K562 (cell line): ENCODE results near the gene FYB1. TPM values are rescaled to one million over a fixed set of nuclear protein-coding genes. Genes with fewer than 3 reads are reported as not detected.

ENCODE experiments used
- ATAC-seq: fragments of 200-7000 bp; cut with Tn5 transposase; 3 replicates; pipeline ENCODE4 v1.9.1; 2020; ENCODE audit warnings: moderate library complexity
- BruUV-seq: library from RNA; stranded (reverse); fragments of 400-500 nt; replicated peaks from 2 replicates; lab custom pipeline; 2021; lab: Mats Ljungman, UMichigan
- CTCF ChIA-PET: fragments of 300-600 bp; formaldehyde crosslinking; extraction: SDS; loops from one replicate; lab custom pipeline; 2021; ENCODE audit warnings: low intra/inter-chr PET ratio; lab: Yijun Ruan, JAX
- POLR2A ChIA-PET: fragments of 300-600, 350-650 bp; sonication (Branson Sonifier 250); formaldehyde crosslinking; extraction: SDS; loops from one replicate; lab custom pipeline; 2021; ENCODE audit warnings: antibody characterized with exemption, inconsistent platforms; lab: Yijun Ruan, JAX
- DNase-seq, 4 experiments: peaks; one replicate each; pipeline versions ENCODE4 v3.0.0 to v3.0.0-alpha.2; 2011 to 2018; ENCODE audit warnings: low spot score in 3 of 4, mixed read lengths in 3 of 4; ENCODE audit errors: extremely low read depth in 1 of 4
- FAIRE-seq: peaks from 2 replicates; lab custom pipeline; 2011; peaks lifted over from hg19 to GRCh38; lab: Jason Lieb, UNC
- H2AFZ ChIP-seq: 2 replicates; pipeline ENCODE4 v1.6.0; 2011; ENCODE audit warnings: low read depth, low read length, control low read depth, inconsistent platforms
- H3K27ac ChIP-seq: fragments of 200-600 bp; 3 replicates; pipeline ENCODE4 v1.8.0; 2011; ENCODE audit warnings: low read depth, mild to moderate bottlenecking, control low read depth, inconsistent platforms, low read length, moderate library complexity, mixed read lengths; ENCODE audit errors: extremely low read depth
- H3K27me3 ChIP-seq, 2 experiments: fragments of 300-600 bp in 1 of 2; 2 replicates in 1 of 2; 3 replicates in 1 of 2; pipeline versions ENCODE4 v1.6.0 to v1.8.0; 2011; ENCODE audit warnings: inconsistent platforms in 2 of 2, low read length in 2 of 2, mild to moderate bottlenecking in 1 of 2, mixed read lengths in 1 of 2, moderate library complexity in 1 of 2; ENCODE audit not compliant: control insufficient read depth in 2 of 2, insufficient read depth in 2 of 2
- H3K36me3 ChIP-seq: fragments of 300-600 bp; 3 replicates; pipeline ENCODE4 v1.8.0; 2011; ENCODE audit warnings: mild to moderate bottlenecking, low read length, inconsistent platforms; ENCODE audit not compliant: control insufficient read depth, insufficient read depth
- H3K4me1 ChIP-seq, 2 experiments: fragments of 200-600 bp in 1 of 2; replicated peaks in 1 of 2; 2 replicates in 1 of 2; 3 replicates in 1 of 2; pipeline versions ENCODE4 v1.5.1 to v1.8.0; 2011; ENCODE audit warnings: inconsistent platforms in 2 of 2, low read length in 2 of 2, mild to moderate bottlenecking in 1 of 2, mixed read lengths in 1 of 2, moderate library complexity in 1 of 2; ENCODE audit not compliant: control insufficient read depth in 2 of 2, insufficient read depth in 2 of 2
- H3K4me2 ChIP-seq: 2 replicates; pipeline ENCODE4 v1.6.1; 2011; ENCODE audit warnings: low read length, control low read depth, inconsistent platforms, mixed read lengths; ENCODE audit not compliant: insufficient read depth
- H3K4me3 ChIP-seq: fragments of 200-600 bp; sonication (generic), shearing (Covaris generic); 2 replicates; pipeline ENCODE4 v1.5.1; 2016; ENCODE audit warnings: control low read depth, inconsistent platforms
- H3K79me2 ChIP-seq: fragments of 200-600 bp; 3 replicates; pipeline ENCODE4 v1.8.0; 2011; ENCODE audit warnings: low read length, inconsistent platforms; ENCODE audit not compliant: control insufficient read depth, insufficient read depth
- H3K9ac ChIP-seq, 2 experiments: 2 replicates each; pipeline versions ENCODE4 v1.6.0 to v1.6.1; 2011; ENCODE audit warnings: low read depth in 2 of 2, low read length in 2 of 2, control low read depth in 1 of 2, inconsistent platforms in 1 of 2, mild to moderate bottlenecking in 1 of 2, mixed read lengths in 1 of 2; ENCODE audit not compliant: insufficient read depth in 1 of 2
- H3K9me1 ChIP-seq: one replicate; pipeline ENCODE4 v1.6.0; 2011; ENCODE audit warnings: inconsistent platforms, mild to moderate bottlenecking, low read length, moderate library complexity; ENCODE audit not compliant: control insufficient read depth, insufficient read depth
- H3K9me3 ChIP-seq: replicated peaks from 2 replicates; pipeline ENCODE4 v1.5.1; 2011; ENCODE audit warnings: low read depth, low read length, inconsistent platforms; ENCODE audit not compliant: control insufficient read depth, insufficient read depth
- H4K20me1 ChIP-seq: replicated peaks from 2 replicates; pipeline ENCODE4 v1.6.1; 2011; ENCODE audit warnings: low read length, inconsistent platforms, mixed read lengths; ENCODE audit not compliant: control insufficient read depth, insufficient read depth
- BRD4 ChIP-seq: fragments of 200-600 bp; sonication (generic); IDR thresholded peaks from 2 replicates; pipeline ENCODE4 v1.6.1; 2017; ENCODE audit warnings: inconsistent platforms
- CBX1 ChIP-seq: sonication (generic); IDR thresholded peaks from 2 replicates; pipeline ENCODE4 v1.6.1; 2016; ENCODE audit warnings: antibody characterized with exemption, low read depth, mild to moderate bottlenecking
- ELF2 ChIP-seq: fragments of 250-450 bp; sonication (Bioruptor Pico); IDR thresholded peaks from 2 replicates; pipeline ENCODE4 v1.5.0; 2021; ENCODE audit warnings: mild to moderate bottlenecking
- EP300 ChIP-seq: IDR thresholded peaks from 2 replicates; pipeline ENCODE4 v1.6.1; 2012; ENCODE audit warnings: low read length, improper control_type of control experiment
- L3MBTL2 ChIP-seq: fragments of 450-650 bp; IDR thresholded peaks from 2 replicates; pipeline ENCODE4 v1.6.1; 2016; ENCODE audit warnings: mild to moderate bottlenecking, moderate library complexity
- MGA ChIP-seq: fragments of 450-650 bp; IDR thresholded peaks from 2 replicates; pipeline ENCODE4 v1.6.1; 2016; ENCODE audit warnings: mild to moderate bottlenecking, moderate library complexity
- RBBP5 ChIP-seq: fragments of 200-600 bp; sonication (generic); IDR thresholded peaks from 2 replicates; pipeline ENCODE4 v1.6.1; 2012; ENCODE audit warnings: borderline replicate concordance, mild to moderate bottlenecking, low read length, control low read depth, inconsistent platforms; ENCODE audit not compliant: insufficient read depth, poor library complexity, severe bottlenecking
- TBP ChIP-seq: optimal IDR thresholded peaks from 2 replicates; pipeline ENCODE3; 2011; ENCODE audit warnings: low read depth, low read length, improper control_type of control experiment
- ZNF197 ChIP-seq: fragments of 200-800 bp; sonication (Bioruptor generic); IDR thresholded peaks from 2 replicates; pipeline ENCODE4 v1.6.1; 2016; ENCODE audit warnings: low read depth, missing genetic modification characterization, missing compliant biosample characterization
- ZNF589 ChIP-seq: fragments of 200-800 bp; sonication (Bioruptor generic); IDR thresholded peaks from 2 replicates; pipeline ENCODE4 v1.6.1; 2016; ENCODE audit warnings: low read depth, missing genetic modification characterization, missing compliant biosample characterization
- WGBS: fragments of 100-300 bp; shearing (Covaris generic); methylation state at CpG from one replicate; pipeline ENCODE4 v1.1.6; 2016; ENCODE audit warnings: low coverage, mixed read lengths; ENCODE audit not compliant: insufficient coverage; ENCODE audit errors: missing lambda C conversion rate; 5-methylcytosine and 5-hydroxymethylcytosine counted together
- in situ Hi-C: fragments of 300-500 bp; cut with MboI; formaldehyde crosslinking; loops from 4 replicates; pipeline ENCODE4 v1.15.0; 2018; ENCODE audit warnings: inconsistent platforms, mixed read lengths
- intact Hi-C: fragments of 100-400 bp; cut with micrococcal nuclease; formaldehyde crosslinking; loops from 2 replicates; pipeline ENCODE4 v1.14.2; 2022
- polyA plus RNA-seq, 8 experiments: library from polyadenylated mRNA; depleted of rRNA in 4 of 8; stranded (reverse) in 5 of 8; unstranded in 3 of 8; fragments of >200 nt; fragmentation: Nextera tagmentation in 2 of 8; fragmentation: Illumina TruSeq in 1 of 8; extraction: Ambion mirVana in 2 of 8; extraction: Trizol in 1 of 8; gene quantifications; 2 replicates each; pipeline versions ENCODE4 v1.2.1 to v1.2.3, GENCODE V29; 2011 to 2014; ENCODE audit warnings: inconsistent platforms in 1 of 8, missing spikeins in 1 of 8
- total RNA-seq, 7 experiments: library from RNA; depleted of rRNA in 6 of 7; stranded (reverse); fragments of >200 nt in 6 of 7; fragmentation: Illumina TruSeq in 2 of 7; extraction: Trizol in 2 of 7; gene quantifications; 2 replicates each; pipeline versions ENCODE4 v1.2.1 to v1.2.3, GENCODE V29; 2011 to 2021; ENCODE audit warnings: low replicate concordance in 1 of 7

The FYB1 gene
- total and polyA plus RNA-seq, 9 of the 15 experiments (the other 6 are each of a cell fraction or from before 2014, with no cell fraction given) = 4.7 to 31.5 (median 9.7) TPM

DNA sequence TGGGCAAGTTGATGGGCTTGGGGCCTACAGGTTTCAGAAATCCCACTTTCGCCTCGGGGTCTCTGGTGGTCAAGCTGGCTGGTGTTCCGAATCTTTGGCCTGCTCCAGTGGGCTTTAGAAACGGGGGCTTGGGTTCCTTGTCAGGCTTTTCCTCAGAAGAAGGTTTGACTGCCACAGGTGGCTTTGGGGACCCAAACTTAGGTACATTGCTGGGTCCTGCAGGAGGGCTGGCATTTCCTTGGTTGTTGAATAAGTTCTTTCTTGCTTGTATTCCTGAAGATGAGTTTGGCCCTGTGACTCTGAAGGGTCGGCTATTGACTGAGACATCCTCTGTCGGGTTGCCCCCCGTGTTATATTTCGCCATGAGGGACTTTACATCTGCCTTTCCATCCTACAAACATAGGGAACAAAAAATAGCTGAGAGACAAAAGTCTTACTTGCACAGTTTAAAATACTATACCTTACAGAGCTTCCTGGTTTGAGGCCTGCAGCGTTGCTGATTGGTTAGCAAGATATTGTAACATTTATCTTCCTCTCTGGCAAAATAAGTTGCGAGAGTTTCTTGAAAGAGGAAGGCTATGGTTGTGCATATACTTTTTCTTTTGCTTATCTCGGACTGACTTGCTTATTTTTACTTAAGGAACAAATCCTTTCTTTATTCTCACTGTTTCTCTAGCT is 16.6 kb downstream of the FYB1 start:
- in situ Hi-C loops = no loop called here
- Histone ChIP-seq H3K4me3 (peak overlapping the region; percentile 22; the same call in 1 of the 2 replicates), H2AFZ (peak overlapping the region; percentile 85), H3K9ac (peak overlapping the region in 1 of 2 experiments; percentile 36; a peak in 2 of 4 replicates), H3K79me2 (peaks cover 42% of the 10 kb centered on the region), H3K27ac (peak overlapping the region; percentile 61; the same call in 2 of the 3 replicates), H3K4me1 (peaks cover 7 to 26% of the 10 kb centered on the region in 2 experiments; a peak in 4 of 5 replicates), H4K20me1 (no peaks in the 10 kb centered on the region), H3K27me3 (no peaks in the 10 kb centered on the region), H3K9me1 (no peaks in the 10 kb centered on the region), H3K9me3 (no peaks in the 10 kb centered on the region), H3K36me3 (no peaks in the 10 kb centered on the region), H3K4me2 (no peak overlapping the region; the same call in 1 of the 2 replicates)
- intact Hi-C loops = loop anchor here (5.0 kb wide), 2 partner anchors 45 to 125 kb away; no protein-coding TSS in a partner anchor
- FAIRE-seq (no peak), ATAC-seq (peak; percentile 30), DNase-seq (peak in 2 of 4 experiments; percentile 40 to 46)
- TSS peak; percentile 73 for BruUV-seq
- CTCF ChIA-PET = no interaction called here
- POLR2A ChIA-PET = interaction anchor here (0.6 to 0.8 kb wide), 2 partner anchors 9 to 13 kb away, joined by 4 read pairs; no protein-coding TSS in a partner anchor
- WGBS = 54% methylated on average over 11 of the region's 11 CpGs
- peak; percentile 35; the same call in 1 of the 2 replicates for TF ChIP-seq ZNF197
- peak; percentile 6; the same call in 1 of the 2 replicates for TF ChIP-seq L3MBTL2
- 0 out of 2 replicates have a peak, but pooled peaks have one; percentile 33 for TF ChIP-seq ZNF589
- peak; percentile 17; the same call in 1 of the 2 replicates for TF ChIP-seq EP300
- peak; percentile 1 for TF ChIP-seq TBP
- no peak for TF ChIP-seq MGA
- TF ChIP-seq CBX1 = 0 out of 2 replicates have a peak, but pooled peaks have one; percentile 40
- TF ChIP-seq BRD4 = 0 out of 2 replicates have a peak, but pooled peaks have one; percentile 11
- TF ChIP-seq ELF2 (CRISPR knock-in tag) = 0 out of 2 replicates have a peak, but pooled peaks have one; percentile 16
- peak; percentile 60 for TF ChIP-seq RBBP5
